Brain microvascular endothelial cell (primary cell): Measurements from ENCODE around the gene PDE8A.

Source experiments
- DNase-seq: peaks from one replicate; pipeline ENCODE4 v3.0.0-alpha.2; 2020
- H3K27ac ChIP-seq: fragments of 250-450 bp; sonication (Bioruptor Pico); 2 replicates; pipeline ENCODE4 v1.5.1; 2020; ENCODE audit warnings: mild to moderate bottlenecking, moderate library complexity
- H3K27me3 ChIP-seq: fragments of 250-450 bp; sonication (Bioruptor Pico); replicated peaks from 2 replicates; pipeline ENCODE4 v1.5.1; 2020; ENCODE audit warnings: mild to moderate bottlenecking
- H3K36me3 ChIP-seq: fragments of 250-450 bp; sonication (Bioruptor Pico); replicated peaks from 2 replicates; pipeline ENCODE4 v1.5.1; 2020; ENCODE audit warnings: mild to moderate bottlenecking
- H3K4me3 ChIP-seq: 2 replicates; pipeline ENCODE4 v1.5.1; 2011; ENCODE audit warnings: low read depth, mild to moderate bottlenecking, control low read depth, low read length, moderate library complexity
- CTCF ChIP-seq: IDR thresholded peaks from 2 replicates; pipeline ENCODE4 v1.5.1; 2011; ENCODE audit warnings: low read depth, mild to moderate bottlenecking, moderate library complexity, low read length, control low read depth, inconsistent platforms; ENCODE audit errors: missing control alignments
- in situ Hi-C: cut with HindIII; loops from 2 replicates; pipeline ENCODE4 v1.10.0; 2017; ENCODE audit warnings: low sequenced_read_pairs, low pct_ligation_motif_present

PDE8A gene

GRCh38 chr15:85063522-85064079 lies 81.9 kb downstream of the PDE8A start:
- H3K36me3 ChIP-seq = no peaks in the 10 kb centered on the region
- DNase-seq = no peak
- no peak for TF ChIP-seq CTCF
- in situ Hi-C loops = no loop called here
- H3K27me3 ChIP-seq = no peaks in the 10 kb centered on the region
- no peak overlapping the region for H3K4me3 ChIP-seq
- H3K27ac ChIP-seq = no peak overlapping the region

- no peak for TF ChIP-seq CTCF
- Histone ChIP-seq H3K36me3 (no peaks in the 10 kb centered on the region), H3K4me3 (no peak overlapping the region), H3K27ac (no peak overlapping the region), H3K27me3 (no peaks in the 10 kb centered on the region)
- DNase-seq = no peak
- in situ Hi-C loops = no loop called here
These were observed 83.1 kb downstream of the PDE8A start for GRCh38 chr15:85064710-85065109.

- no peaks in the 10 kb centered on the region for H3K36me3 ChIP-seq
These were observed 89.4 kb downstream of the PDE8A start for GRCh38 chr15:85071061-85071460.

GRCh38 chr15:85071504-85071903 lies 89.8 kb downstream of the PDE8A start:
- no peak for DNase-seq
- no peak for TF ChIP-seq CTCF
- in situ Hi-C loops = no loop called here
- no peak overlapping the region for H3K4me3 ChIP-seq
- no peak overlapping the region for H3K27ac ChIP-seq
- H3K27me3 ChIP-seq = no peaks in the 10 kb centered on the region
- H3K36me3 ChIP-seq = no peaks in the 10 kb centered on the region

More at GRCh38 chr15:85071061-85071460, 89.4 kb downstream of the PDE8A start:
- in situ Hi-C loops = no loop called here
- no peak for TF ChIP-seq CTCF
- H3K27ac ChIP-seq = no peak overlapping the region
- DNase-seq = no peak
- no peak overlapping the region for H3K4me3 ChIP-seq
- no peaks in the 10 kb centered on the region for H3K27me3 ChIP-seq

- Histone ChIP-seq H3K27me3 (no peaks in the 10 kb centered on the region), H3K36me3 (no peaks in the 10 kb centered on the region), H3K27ac (no peak overlapping the region), H3K4me3 (no peak overlapping the region)
- DNase-seq = no peak
- in situ Hi-C loops = no loop called here
- no peak for TF ChIP-seq CTCF
These were observed 91.3 kb downstream of the PDE8A start for GRCh38 chr15:85072917-85073316.

GRCh38 chr15:85073556-85074194 lies 92.0 kb downstream of the PDE8A start:
- in situ Hi-C loops = no loop called here
- H3K27ac ChIP-seq = no peak overlapping the region
- H3K36me3 ChIP-seq = no peaks in the 10 kb centered on the region
- H3K4me3 ChIP-seq = no peak overlapping the region
- no peaks in the 10 kb centered on the region for H3K27me3 ChIP-seq
- peak; percentile 22 for DNase-seq
- TF ChIP-seq CTCF = no peak
